Epithelial cell of umbilical artery (primary cell): Measurements from ENCODE around the gene SRBD1. TPM values are rescaled to one million over a fixed set of nuclear protein-coding genes. Genes with fewer than 3 reads are reported as not detected.

Experiments used
- total RNA-seq: library from RNA; depleted of rRNA; stranded (reverse); fragments of >200 nt; gene quantifications from 2 replicates; pipeline ENCODE4 v1.2.3, GENCODE V29; 2014

Gene SRBD1, protein sequence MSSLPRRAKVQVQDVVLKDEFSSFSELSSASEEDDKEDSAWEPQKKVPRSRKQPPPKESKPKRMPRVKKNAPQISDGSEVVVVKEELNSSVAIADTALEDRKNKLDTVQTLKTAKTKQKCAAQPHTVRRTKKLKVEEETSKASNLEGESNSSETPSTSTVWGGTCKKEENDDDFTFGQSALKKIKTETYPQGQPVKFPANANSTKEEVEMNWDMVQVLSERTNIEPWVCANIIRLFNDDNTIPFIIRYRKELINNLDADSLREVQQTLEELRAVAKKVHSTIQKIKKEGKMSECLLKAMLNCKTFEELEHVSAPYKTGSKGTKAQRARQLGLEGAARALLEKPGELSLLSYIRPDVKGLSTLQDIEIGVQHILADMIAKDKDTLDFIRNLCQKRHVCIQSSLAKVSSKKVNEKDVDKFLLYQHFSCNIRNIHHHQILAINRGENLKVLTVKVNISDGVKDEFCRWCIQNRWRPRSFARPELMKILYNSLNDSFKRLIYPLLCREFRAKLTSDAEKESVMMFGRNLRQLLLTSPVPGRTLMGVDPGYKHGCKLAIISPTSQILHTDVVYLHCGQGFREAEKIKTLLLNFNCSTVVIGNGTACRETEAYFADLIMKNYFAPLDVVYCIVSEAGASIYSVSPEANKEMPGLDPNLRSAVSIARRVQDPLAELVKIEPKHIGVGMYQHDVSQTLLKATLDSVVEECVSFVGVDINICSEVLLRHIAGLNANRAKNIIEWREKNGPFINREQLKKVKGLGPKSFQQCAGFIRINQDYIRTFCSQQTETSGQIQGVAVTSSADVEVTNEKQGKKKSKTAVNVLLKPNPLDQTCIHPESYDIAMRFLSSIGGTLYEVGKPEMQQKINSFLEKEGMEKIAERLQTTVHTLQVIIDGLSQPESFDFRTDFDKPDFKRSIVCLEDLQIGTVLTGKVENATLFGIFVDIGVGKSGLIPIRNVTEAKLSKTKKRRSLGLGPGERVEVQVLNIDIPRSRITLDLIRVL
- 12.7 and 20.2 TPM in 2 replicates for total RNA-seq

DNA sequence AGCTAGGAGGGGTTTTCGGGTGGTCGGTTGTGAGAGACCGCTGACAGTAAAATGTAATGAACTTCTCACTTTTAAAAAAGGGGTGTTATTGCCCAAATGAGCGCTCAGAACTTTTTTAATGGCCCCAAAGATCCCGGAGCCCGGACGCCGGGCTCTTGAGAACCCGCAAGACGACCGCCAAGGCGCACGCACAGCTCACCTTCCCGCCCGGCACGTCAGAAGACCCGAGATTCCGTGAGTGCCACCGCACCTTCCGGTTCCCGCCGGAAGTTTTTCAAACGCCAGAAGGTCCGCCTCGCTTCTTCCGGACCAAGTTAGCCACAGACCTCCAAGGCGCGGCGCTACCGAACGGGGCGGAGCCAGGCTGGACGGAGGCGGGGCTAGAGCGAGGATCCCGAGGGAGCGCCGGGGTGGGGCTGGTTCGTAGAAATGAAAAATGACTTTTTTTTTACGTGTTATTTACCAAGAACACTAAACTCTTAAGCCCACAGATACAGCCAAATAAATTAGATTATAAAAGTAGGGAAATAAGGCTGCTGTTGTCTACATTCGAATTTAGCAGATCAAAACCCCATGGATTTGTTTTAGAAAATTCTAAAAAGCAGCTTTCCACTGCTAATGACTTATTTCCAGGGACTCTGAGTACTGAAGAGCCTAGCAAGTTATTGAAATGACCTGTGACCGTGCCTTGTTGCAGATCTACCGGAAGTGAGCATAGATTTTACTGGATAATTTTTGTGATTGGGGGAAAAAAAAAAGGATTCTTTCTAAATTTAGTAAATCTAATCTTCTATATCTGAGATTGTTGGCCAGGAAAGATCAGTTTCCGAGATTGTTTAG is at the start of gene SRBD1:
SRBD1 (minus strand) TSS at position 248 of the 840 bp plus-strand sequence. CDS start 5,826 bp downstream, outside the sequence.

DNA sequence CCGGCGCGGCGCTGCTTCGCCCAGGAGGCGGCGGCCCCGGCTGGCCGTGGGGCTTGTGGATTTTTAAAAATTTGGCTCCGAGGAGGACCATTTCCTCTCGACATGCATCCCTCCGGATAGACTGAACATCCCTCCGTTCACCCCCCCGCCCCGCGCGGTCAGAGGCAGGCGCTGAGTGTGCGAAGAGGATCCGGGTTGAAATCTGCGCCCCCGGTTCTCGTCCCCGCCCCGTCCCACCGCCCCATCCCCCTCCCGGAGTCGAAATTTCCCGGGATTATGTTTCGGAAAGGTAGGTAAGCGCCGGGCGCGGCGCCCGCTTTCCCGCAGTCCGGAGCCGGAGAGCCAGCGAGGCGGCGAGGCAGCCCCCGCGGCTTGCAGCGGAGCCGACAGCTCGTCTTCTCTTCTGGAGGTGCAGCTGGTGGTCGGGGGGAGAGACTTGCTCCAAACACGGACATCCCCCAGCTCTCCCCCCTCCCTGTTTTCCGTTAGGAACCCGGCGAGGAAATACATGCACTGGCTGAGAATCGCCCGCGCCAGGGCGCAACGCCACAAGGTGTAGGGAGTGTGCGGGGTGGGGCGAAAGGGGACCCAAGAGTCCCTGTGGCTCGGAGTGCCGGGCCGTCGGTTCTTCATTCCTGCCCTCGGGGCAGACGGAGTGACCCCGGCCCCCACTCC is 40.5 kb upstream of the SRBD1 start, which contains the start of gene PRKCE:
PRKCE (plus strand) TSS at position 261 of the 675 bp plus-strand sequence.

Other genes with a start within 250 kb of the SRBD1 start
- gene PRKCE, start 40.4 kb upstream of the SRBD1 start, total RNA-seq, result 46.8 and 76.1 TPM in 2 replicates